HEK293 (cell line): ENCODE data around the gene NIF3L1.

Experiments
- CTCF ChIP-seq: fragments of 450-650 bp; formaldehyde crosslinking; IDR thresholded peaks from 2 replicates; pipeline ENCODE4 v1.5.1; 2016; ENCODE audit warnings: missing biosample characterization, missing genetic modification characterization
- PBX3 ChIP-seq: sonication (generic); formaldehyde crosslinking; IDR thresholded peaks from 2 replicates; pipeline ENCODE4 v1.8.1; 2022; ENCODE audit warnings: mild to moderate bottlenecking, moderate library complexity, missing genetic modification reagents
- REST ChIP-seq: fragments of 450-650 bp; formaldehyde crosslinking; IDR thresholded peaks from 2 replicates; pipeline ENCODE4 v1.5.1; 2016; ENCODE audit warnings: missing biosample characterization, missing genetic modification characterization
- TCF7L2 ChIP-seq: IDR thresholded peaks from 2 replicates; pipeline ENCODE4 v1.6.1; 2011; ENCODE audit warnings: low read depth, mild to moderate bottlenecking, inconsistent platforms, low read length, moderate library complexity, borderline replicate concordance
- TRIM28 ChIP-seq: IDR thresholded peaks from 2 replicates; pipeline ENCODE4 v1.6.1; 2011; ENCODE audit warnings: low read length, control low read depth, borderline replicate concordance
- ZNF133 ChIP-seq: fragments of 450-650 bp; formaldehyde crosslinking; IDR thresholded peaks from 2 replicates; pipeline ENCODE4 v1.5.1; 2016; ENCODE audit warnings: missing biosample characterization, missing genetic modification characterization
- ZNF24 ChIP-seq: fragments of 450-650 bp; formaldehyde crosslinking; IDR thresholded peaks from 2 replicates; pipeline ENCODE4 v1.5.1; 2016; ENCODE audit warnings: missing biosample characterization, missing genetic modification characterization
- ZNF302 ChIP-seq: fragments of 450-650 bp; formaldehyde crosslinking; IDR thresholded peaks from 2 replicates; pipeline ENCODE4 v1.5.1; 2016; ENCODE audit warnings: missing biosample characterization, missing genetic modification characterization, low read depth
- ZNF501 ChIP-seq: fragments of 450-650 bp; formaldehyde crosslinking; IDR thresholded peaks from 2 replicates; pipeline ENCODE4 v1.5.1; 2016; ENCODE audit warnings: missing biosample characterization, missing genetic modification characterization
- ZNF580 ChIP-seq: fragments of 450-650 bp; formaldehyde crosslinking; IDR thresholded peaks from 2 replicates; pipeline ENCODE4 v1.5.1; 2016; ENCODE audit warnings: missing biosample characterization, missing genetic modification characterization
- ZNF596 ChIP-seq: fragments of 450-650 bp; IDR thresholded peaks from 2 replicates; pipeline ENCODE4 v1.5.0; 2018; ENCODE audit warnings: missing biosample characterization, mild to moderate bottlenecking, missing genetic modification characterization, moderate library complexity
- ZNF704 ChIP-seq: fragments of 450-650 bp; formaldehyde crosslinking; IDR thresholded peaks from 2 replicates; pipeline ENCODE4 v1.5.1; 2016; ENCODE audit warnings: missing biosample characterization, missing genetic modification characterization

GRCh38 chr2:200850512-200851256, 38.5 kb upstream of the NIF3L1 start:
- TF ChIP-seq TCF7L2 (no peak), ZNF24 (no peak), CTCF (tag by site-specific recombination) (no peak), ZNF580 (no peak), ZNF133 (tag by site-specific recombination) (no peak), PBX3 (CRISPR knock-in tag) (no peak), ZNF596 (tag by site-specific recombination) (no peak), ZNF302 (tag by site-specific recombination) (no peak), ZNF704 (tag by site-specific recombination) (no peak), ZNF501 (tag by site-specific recombination) (no peak), REST (tag by site-specific recombination) (no peak), TRIM28 (no peak)
